RWPE2 (cell line): Measurements from ENCODE around the gene ENTPD2.
A peak's percentile ranks its signal among the peaks of the same experiment; 100 is the strongest.

ENCODE experiments used
- ATAC-seq: fragments of 200-7000 bp; cut with Tn5 transposase; 3 replicates; pipeline ENCODE4 v1.9.1; 2021; ENCODE audit warnings: low read depth
- DNase-seq: peaks from one replicate; pipeline ENCODE4 v3.0.0-alpha.2; 2020; ENCODE audit warnings: low spot score
- H3K27ac ChIP-seq: fragments of 450-650 bp; 2 replicates; pipeline ENCODE4 v1.5.1; 2017; ENCODE audit warnings: mild to moderate bottlenecking; ENCODE audit not compliant: poor library complexity, severe bottlenecking
- H3K27me3 ChIP-seq: fragments of 250-450 bp; sonication (Bioruptor Pico); 2 replicates; pipeline ENCODE4 v1.5.1; 2021; ENCODE audit warnings: mild to moderate bottlenecking, moderate library complexity; ENCODE audit not compliant: insufficient read depth, poor library complexity, severe bottlenecking
- H3K36me3 ChIP-seq: fragments of 250-450 bp; sonication (Bioruptor Pico); 2 replicates; pipeline ENCODE4 v1.5.1; 2020; ENCODE audit warnings: low read depth, mild to moderate bottlenecking, moderate library complexity
- H3K4me1 ChIP-seq: fragments of 250-450 bp; sonication (Bioruptor Pico); 2 replicates; pipeline ENCODE4 v1.5.1; 2021; ENCODE audit warnings: mild to moderate bottlenecking, moderate library complexity; ENCODE audit not compliant: insufficient read depth, poor library complexity, severe bottlenecking
- H3K4me3 ChIP-seq: fragments of 250-450 bp; sonication (Bioruptor Pico); 2 replicates; pipeline ENCODE4 v1.5.1; 2021; ENCODE audit warnings: mild to moderate bottlenecking, moderate library complexity; ENCODE audit not compliant: severe bottlenecking
- H3K9me3 ChIP-seq: fragments of 250-450 bp; sonication (Bioruptor Pico); 2 replicates; pipeline ENCODE4 v1.5.1; 2021; ENCODE audit warnings: mild to moderate bottlenecking, moderate library complexity; ENCODE audit not compliant: severe bottlenecking
- TF ChIP-seq, protein P1 (sequence below): fragments of 450-650 bp; IDR thresholded peaks from one replicate; pipeline ENCODE4 v1.5.1; 2017; ENCODE audit warnings: mild to moderate bottlenecking, moderate library complexity; ENCODE audit not compliant: poor library complexity, severe bottlenecking

Gene ENTPD2

GRCh38 chr9:137026384-137026783 lies 27.5 kb downstream of the ENTPD2 start:
- Histone ChIP-seq H3K9me3 (no peaks in the 10 kb centered on the region), H3K4me3 (no peak overlapping the region), H3K4me1 (no peaks in the 10 kb centered on the region), H3K27me3 (no peaks in the 10 kb centered on the region), H3K36me3 (no peaks in the 10 kb centered on the region), H3K27ac (no peak overlapping the region)
- DNase-seq (no peak), ATAC-seq (no peak)
- TF ChIP-seq, protein P1, sequence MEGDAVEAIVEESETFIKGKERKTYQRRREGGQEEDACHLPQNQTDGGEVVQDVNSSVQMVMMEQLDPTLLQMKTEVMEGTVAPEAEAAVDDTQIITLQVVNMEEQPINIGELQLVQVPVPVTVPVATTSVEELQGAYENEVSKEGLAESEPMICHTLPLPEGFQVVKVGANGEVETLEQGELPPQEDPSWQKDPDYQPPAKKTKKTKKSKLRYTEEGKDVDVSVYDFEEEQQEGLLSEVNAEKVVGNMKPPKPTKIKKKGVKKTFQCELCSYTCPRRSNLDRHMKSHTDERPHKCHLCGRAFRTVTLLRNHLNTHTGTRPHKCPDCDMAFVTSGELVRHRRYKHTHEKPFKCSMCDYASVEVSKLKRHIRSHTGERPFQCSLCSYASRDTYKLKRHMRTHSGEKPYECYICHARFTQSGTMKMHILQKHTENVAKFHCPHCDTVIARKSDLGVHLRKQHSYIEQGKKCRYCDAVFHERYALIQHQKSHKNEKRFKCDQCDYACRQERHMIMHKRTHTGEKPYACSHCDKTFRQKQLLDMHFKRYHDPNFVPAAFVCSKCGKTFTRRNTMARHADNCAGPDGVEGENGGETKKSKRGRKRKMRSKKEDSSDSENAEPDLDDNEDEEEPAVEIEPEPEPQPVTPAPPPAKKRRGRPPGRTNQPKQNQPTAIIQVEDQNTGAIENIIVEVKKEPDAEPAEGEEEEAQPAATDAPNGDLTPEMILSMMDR, result no peak

- Histone ChIP-seq H3K4me3 (no peak overlapping the region), H3K36me3 (no peaks in the 10 kb centered on the region), H3K4me1 (no peaks in the 10 kb centered on the region), H3K9me3 (no peaks in the 10 kb centered on the region), H3K27me3 (no peaks in the 10 kb centered on the region), H3K27ac (no peak overlapping the region)
- DNase-seq, result no peak
- ATAC-seq, result peak; percentile 8; the same call in 1 of the 3 replicates
- TF ChIP-seq, protein P1, result no peak
These were observed 28.3 kb downstream of the ENTPD2 start for GRCh38 chr9:137025517-137025966.

- ATAC-seq, result no peak
- TF ChIP-seq, protein P1, result no peak
- no peaks in the 10 kb centered on the region for H3K36me3 ChIP-seq
- H3K4me3 ChIP-seq, result no peak overlapping the region
- no peaks in the 10 kb centered on the region for H3K9me3 ChIP-seq
- H3K4me1 ChIP-seq, result no peaks in the 10 kb centered on the region
- no peak for DNase-seq
- no peaks in the 10 kb centered on the region for H3K27me3 ChIP-seq
- no peak overlapping the region for H3K27ac ChIP-seq
These were observed 30.3 kb downstream of the ENTPD2 start for GRCh38 chr9:137023583-137023991.

DNA sequence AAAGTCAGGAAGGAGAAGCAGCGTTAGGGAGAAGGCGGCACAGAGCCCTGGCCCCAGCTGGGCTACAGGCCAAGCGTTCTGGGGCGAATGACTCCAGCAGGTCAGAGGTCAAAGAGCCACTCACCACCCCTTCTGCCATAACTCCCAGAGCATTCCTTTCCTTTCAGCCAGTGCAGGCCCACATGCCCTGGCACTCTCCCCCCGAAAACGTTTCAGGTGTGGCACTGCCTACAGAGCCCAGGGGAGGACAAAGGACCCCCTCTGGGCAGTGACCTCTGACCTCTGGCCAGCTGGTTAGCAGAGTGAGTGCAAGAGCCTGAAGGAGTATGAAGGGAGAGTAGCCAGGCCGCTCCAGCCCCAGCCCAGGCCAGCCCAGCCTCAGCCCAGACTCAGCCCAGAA lies 30.7 kb downstream of the ENTPD2 start:
- H3K27me3 ChIP-seq, result no peaks in the 10 kb centered on the region
- H3K4me1 ChIP-seq, result no peaks in the 10 kb centered on the region
- DNase-seq (no peak), ATAC-seq (no peak)
- no peak overlapping the region for H3K27ac ChIP-seq
- H3K36me3 ChIP-seq, result no peaks in the 10 kb centered on the region
- H3K9me3 ChIP-seq, result no peaks in the 10 kb centered on the region
- TF ChIP-seq, protein P1, result no peak
- H3K4me3 ChIP-seq, result no peak overlapping the region

DNA sequence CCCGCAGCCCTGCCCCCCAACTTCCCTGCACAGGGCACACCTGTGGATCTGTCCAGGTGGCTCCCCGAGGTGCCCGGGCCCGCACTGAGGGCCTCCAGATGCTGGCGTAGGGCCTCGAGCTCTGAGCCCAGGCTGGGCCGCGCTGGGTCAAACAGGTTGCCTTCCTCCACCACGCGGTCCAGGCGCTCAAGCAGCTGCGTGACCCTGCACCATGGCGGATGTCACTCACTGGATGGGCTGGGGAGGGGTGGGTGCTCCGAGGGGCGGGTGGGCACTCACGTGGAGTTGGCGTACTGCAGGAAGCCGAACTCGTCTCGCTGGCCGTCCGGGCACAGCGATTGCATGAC lies 31.2 kb downstream of the ENTPD2 start:
- DNase-seq (no peak), ATAC-seq (no peak)
- Histone ChIP-seq H3K27ac (no peak overlapping the region), H3K4me3 (no peak overlapping the region), H3K4me1 (no peaks in the 10 kb centered on the region), H3K27me3 (no peaks in the 10 kb centered on the region), H3K36me3 (no peaks in the 10 kb centered on the region), H3K9me3 (no peaks in the 10 kb centered on the region)
- TF ChIP-seq, protein P1, result no peak
